ENCODE measurements around the gene EXOC4. TPM values are rescaled to one million over a fixed set of nuclear protein-coding genes. Genes with fewer than 3 reads are reported as not detected.

Gene EXOC4
- total RNA-seq, 4 donors from 2014 or later, result 52.4 to 82.2 (median 67.0) TPM

GRCh38 chr7:133754708-133755107 is 501.8 kb downstream of the EXOC4 start:
- WGBS, 2 donors, result 88 to 93% methylated on average over 1 of the region's 1 CpG
- H3K4me3 ChIP-seq (ENCODE audit: low read depth, poor library complexity, severe bottlenecking), result no peak overlapping the region
- no peak for DNase-seq (ENCODE audit: low spot score in 2 of 2)
- intact Hi-C loops (cut with DNase I; ENCODE audit: low total_unique reads), result no loop called here
- TF ChIP-seq, protein P1, sequence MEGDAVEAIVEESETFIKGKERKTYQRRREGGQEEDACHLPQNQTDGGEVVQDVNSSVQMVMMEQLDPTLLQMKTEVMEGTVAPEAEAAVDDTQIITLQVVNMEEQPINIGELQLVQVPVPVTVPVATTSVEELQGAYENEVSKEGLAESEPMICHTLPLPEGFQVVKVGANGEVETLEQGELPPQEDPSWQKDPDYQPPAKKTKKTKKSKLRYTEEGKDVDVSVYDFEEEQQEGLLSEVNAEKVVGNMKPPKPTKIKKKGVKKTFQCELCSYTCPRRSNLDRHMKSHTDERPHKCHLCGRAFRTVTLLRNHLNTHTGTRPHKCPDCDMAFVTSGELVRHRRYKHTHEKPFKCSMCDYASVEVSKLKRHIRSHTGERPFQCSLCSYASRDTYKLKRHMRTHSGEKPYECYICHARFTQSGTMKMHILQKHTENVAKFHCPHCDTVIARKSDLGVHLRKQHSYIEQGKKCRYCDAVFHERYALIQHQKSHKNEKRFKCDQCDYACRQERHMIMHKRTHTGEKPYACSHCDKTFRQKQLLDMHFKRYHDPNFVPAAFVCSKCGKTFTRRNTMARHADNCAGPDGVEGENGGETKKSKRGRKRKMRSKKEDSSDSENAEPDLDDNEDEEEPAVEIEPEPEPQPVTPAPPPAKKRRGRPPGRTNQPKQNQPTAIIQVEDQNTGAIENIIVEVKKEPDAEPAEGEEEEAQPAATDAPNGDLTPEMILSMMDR (IDR thresholded peaks at IDR 0.05), result no peak
- no peak for TF ChIP-seq POLR2A (IDR thresholded peaks at IDR 0.05)

DNA sequence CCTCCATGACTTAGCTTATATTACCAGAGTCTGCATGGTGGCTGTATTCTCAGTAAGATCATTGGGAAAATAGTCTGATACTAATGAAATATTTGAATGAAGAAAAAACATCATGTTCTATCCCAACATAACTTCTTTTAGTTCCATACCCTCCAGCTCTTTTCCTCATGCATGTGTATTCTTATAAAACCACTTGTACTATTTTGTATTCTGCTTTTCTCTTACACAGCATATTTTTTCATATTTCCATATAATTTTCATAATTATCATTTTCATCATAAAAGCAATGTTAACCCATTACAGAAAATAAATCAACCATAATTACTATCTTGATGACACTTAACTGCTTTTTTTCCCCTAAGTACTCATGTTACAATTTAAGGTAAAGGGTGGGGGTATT is 503.0 kb downstream of the EXOC4 start:
- DNase-seq (ENCODE audit: low spot score in 2 of 2), result no peak
- TF ChIP-seq POLR2A (IDR thresholded peaks at IDR 0.05), result no peak
- TF ChIP-seq, protein P1 (IDR thresholded peaks at IDR 0.05), result no peak
- no peak overlapping the region for H3K4me3 ChIP-seq (ENCODE audit: low read depth, poor library complexity, severe bottlenecking)
- intact Hi-C loops (cut with DNase I; ENCODE audit: low total_unique reads), result no loop called here

GRCh38 chr7:133761443-133761842 is 508.6 kb downstream of the EXOC4 start:
- intact Hi-C loops (cut with DNase I; ENCODE audit: low total_unique reads), result no loop called here
- DNase-seq (ENCODE audit: low spot score in 2 of 2), result no peak
- TF ChIP-seq POLR2A (IDR thresholded peaks at IDR 0.05), result no peak
- 94 to 98% methylated on average over 4 of the region's 4 CpGs for WGBS, 2 donors
- no peak overlapping the region for H3K4me3 ChIP-seq (ENCODE audit: low read depth, poor library complexity, severe bottlenecking)

DNA sequence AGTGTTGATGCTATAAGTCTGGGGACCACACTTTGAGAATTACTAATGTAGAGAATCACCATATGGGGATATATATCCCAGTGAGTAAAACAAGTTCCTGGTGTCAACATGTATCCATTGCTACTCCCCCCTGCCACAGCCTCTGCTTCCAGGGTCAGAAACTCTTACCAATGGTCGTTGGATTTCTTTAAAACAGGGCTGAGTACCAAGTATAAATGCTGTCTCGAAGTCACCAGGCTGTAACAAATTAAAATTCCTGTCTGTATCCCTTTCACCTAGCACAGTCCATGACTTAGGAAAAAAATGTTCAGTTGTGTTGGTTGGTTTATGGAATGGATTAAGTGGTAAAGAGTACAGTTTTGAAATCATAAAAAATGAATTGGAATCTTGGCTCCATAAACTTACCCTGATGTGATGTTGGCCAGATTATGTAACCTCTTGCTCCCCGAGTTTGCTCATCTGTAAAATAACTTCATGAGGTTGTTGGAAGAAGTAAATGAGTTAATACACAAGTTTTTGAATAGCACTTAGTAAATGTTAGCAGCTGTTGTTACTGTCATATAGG is 510.3 kb downstream of the EXOC4 start:
- DNase-seq (ENCODE audit: low spot score in 2 of 2), result no peak
- intact Hi-C loops (cut with DNase I; ENCODE audit: low total_unique reads), result no loop called here
- H3K4me3 ChIP-seq (ENCODE audit: low read depth, poor library complexity, severe bottlenecking), result no peak overlapping the region
- TF ChIP-seq, protein P1 (IDR thresholded peaks at IDR 0.05), result no peak
- no peak for TF ChIP-seq POLR2A (IDR thresholded peaks at IDR 0.05)
- WGBS, 2 donors, result 58 to 60% methylated on average over 3 of the region's 3 CpGs

DNA sequence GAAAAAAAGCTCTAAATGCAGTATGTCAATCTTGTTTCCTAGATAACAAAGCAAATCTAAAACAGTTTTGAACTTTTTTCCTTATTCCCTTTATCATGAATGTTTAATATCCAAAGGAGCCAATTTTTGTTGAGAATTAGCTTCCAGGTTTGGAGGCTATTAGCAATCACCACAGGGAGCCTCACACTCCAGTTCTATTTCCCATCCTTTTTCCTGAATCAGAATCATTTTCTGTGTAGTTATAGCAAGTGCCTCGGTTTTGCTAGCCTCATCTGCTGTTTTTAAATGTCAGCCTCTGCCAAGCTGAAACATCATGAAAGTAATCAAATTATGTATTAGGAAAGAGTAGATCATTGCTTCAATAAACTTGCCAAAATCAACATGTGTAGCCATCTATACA is 516.8 kb downstream of the EXOC4 start:
- intact Hi-C loops (cut with DNase I; ENCODE audit: low total_unique reads), result no loop called here
- WGBS, 2 donors, result 32 to 42% methylated on average over 1 of the region's 1 CpG
- TF ChIP-seq, protein P1 (IDR thresholded peaks at IDR 0.05), result no peak
- no peak for TF ChIP-seq POLR2A (IDR thresholded peaks at IDR 0.05)
- H3K4me3 ChIP-seq (ENCODE audit: low read depth, poor library complexity, severe bottlenecking), result no peak overlapping the region
- no peak for DNase-seq (ENCODE audit: low spot score in 2 of 2)

- intact Hi-C loops (cut with DNase I; ENCODE audit: low total_unique reads), result no loop called here
- H3K4me3 ChIP-seq (ENCODE audit: low read depth, poor library complexity, severe bottlenecking), result no peak overlapping the region
- TF ChIP-seq, protein P1 (IDR thresholded peaks at IDR 0.05), result no peak
- TF ChIP-seq POLR2A (IDR thresholded peaks at IDR 0.05), result no peak
- DNase-seq (ENCODE audit: low spot score in 2 of 2), result no peak
These were observed 518.1 kb downstream of the EXOC4 start for GRCh38 chr7:133770863-133771492.

Data from lower leg skin (tissue), 4 donors.